ENCODE measurements around the gene RPS6KA2. TPM values are rescaled to one million over a fixed set of nuclear protein-coding genes. Genes with fewer than 3 reads are reported as not detected.

RPS6KA2 gene
- polyA plus RNA-seq, 1 experiment = 70.9 TPM

- Histone ChIP-seq H3K27ac (ENCODE audit: low read depth, low read length) (no peak overlapping the region), H3K27me3 (ENCODE audit: control insufficient read depth, insufficient read depth, low read length) (no peaks in the 10 kb centered on the region), H3K9me3 (ENCODE audit: control insufficient read depth, insufficient read depth, low read length) (no peaks in the 10 kb centered on the region; the same call in none of the 2 replicates), H3K4me3 (ENCODE audit: low read depth, low read length) (no peak overlapping the region)
- ChIA-PET CTCF (no interaction called here), POLR2A (no interaction called here)
- no peak for DNase-seq (ENCODE audit: low read depth, low spot score)
- no peak for TF ChIP-seq CTCF (IDR thresholded peaks at IDR 0.05; ENCODE audit: low read depth, low read length)
Measured at GRCh38 chr6:166460473-166461437, 166.3 kb downstream of the RPS6KA2 start.

GRCh38 chr6:166459906-166460305 lies 167.1 kb downstream of the RPS6KA2 start:
- no peaks in the 10 kb centered on the region; the same call in none of the 2 replicates for H3K9me3 ChIP-seq (ENCODE audit: control insufficient read depth, insufficient read depth, low read length)
- DNase-seq (ENCODE audit: low read depth, low spot score) = no peak
- TF ChIP-seq CTCF (IDR thresholded peaks at IDR 0.05; ENCODE audit: low read depth, low read length) = no peak
- CTCF ChIA-PET = no interaction called here
- H3K27me3 ChIP-seq (ENCODE audit: control insufficient read depth, insufficient read depth, low read length) = no peaks in the 10 kb centered on the region
- H3K4me3 ChIP-seq (ENCODE audit: low read depth, low read length) = no peak overlapping the region
- H3K27ac ChIP-seq (ENCODE audit: low read depth, low read length) = no peak overlapping the region
- POLR2A ChIA-PET = no interaction called here

GRCh38 chr6:166459272-166459671 lies 167.8 kb downstream of the RPS6KA2 start:
- Histone ChIP-seq H3K27ac (ENCODE audit: low read depth, low read length) (no peak overlapping the region), H3K27me3 (ENCODE audit: control insufficient read depth, insufficient read depth, low read length) (no peaks in the 10 kb centered on the region), H3K9me3 (ENCODE audit: control insufficient read depth, insufficient read depth, low read length) (no peaks in the 10 kb centered on the region; the same call in none of the 2 replicates), H3K4me3 (ENCODE audit: low read depth, low read length) (no peak overlapping the region)
- POLR2A ChIA-PET = no interaction called here
- TF ChIP-seq CTCF (IDR thresholded peaks at IDR 0.05; ENCODE audit: low read depth, low read length) = no peak
- CTCF ChIA-PET = no interaction called here
- no peak for DNase-seq (ENCODE audit: low read depth, low spot score)

- TF ChIP-seq CTCF (IDR thresholded peaks at IDR 0.05; ENCODE audit: low read depth, low read length) = peak; percentile 39; the same call in 1 of the 2 replicates
- Histone ChIP-seq H3K27ac (ENCODE audit: low read depth, low read length) (no peak overlapping the region), H3K4me3 (ENCODE audit: low read depth, low read length) (no peak overlapping the region), H3K27me3 (ENCODE audit: control insufficient read depth, insufficient read depth, low read length) (no peaks in the 10 kb centered on the region), H3K9me3 (ENCODE audit: control insufficient read depth, insufficient read depth, low read length) (no peaks in the 10 kb centered on the region; the same call in none of the 2 replicates)
- POLR2A ChIA-PET = no interaction called here
- no peak for DNase-seq (ENCODE audit: low read depth, low spot score)
- CTCF ChIA-PET = interaction anchor here (0.5 to 1.9 kb wide), 3 partner anchors 9 to 495 kb away, joined by 3 to 4 read pairs (median 3); no protein-coding TSS in a partner anchor
Measured at GRCh38 chr6:166456395-166457156, 170.5 kb downstream of the RPS6KA2 start.

Measured in AG04450 (cell line).